GM11168 (cell line): Measurements from ENCODE around the gene TANK.
"Not testable (repeated sequence)": the region's sequence is repeated elsewhere in the genome, so short reads cannot be mapped to it uniquely, and the experiment has no call there.

ENCODE experiments used
- in situ Hi-C: fragments of 300-500 bp; cut with MboI; formaldehyde crosslinking; loops from one replicate; pipeline ENCODE4 v1.12.0; 2022; ENCODE audit warnings: low sequenced_read_pairs; ENCODE audit not compliant: unreplicated experiment

TANK gene

DNA sequence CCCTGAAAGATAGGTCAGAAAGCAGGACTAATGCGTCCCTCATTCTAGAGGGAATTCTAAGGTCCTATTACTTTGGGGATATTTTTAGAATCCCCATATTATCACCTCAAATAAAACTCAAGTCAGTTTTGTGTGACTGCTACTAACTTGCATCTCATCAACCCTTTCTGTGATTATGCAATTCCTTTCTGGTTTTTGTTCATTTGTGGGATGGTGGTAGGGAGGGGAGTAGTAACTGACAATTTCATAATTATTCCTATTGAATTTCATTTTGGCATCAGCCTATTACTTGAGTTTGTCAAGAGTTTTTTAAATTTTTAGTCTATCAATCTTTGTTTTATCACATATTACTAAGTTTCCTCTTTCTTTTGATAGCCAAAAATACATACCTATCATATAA lies 28.4 kb upstream of the TANK start:
- in situ Hi-C loops, result no loop called here

- in situ Hi-C loops, result not testable (repeated sequence)
Measured at GRCh38 chr2:161132384-161132783, 27.8 kb upstream of the TANK start.

DNA sequence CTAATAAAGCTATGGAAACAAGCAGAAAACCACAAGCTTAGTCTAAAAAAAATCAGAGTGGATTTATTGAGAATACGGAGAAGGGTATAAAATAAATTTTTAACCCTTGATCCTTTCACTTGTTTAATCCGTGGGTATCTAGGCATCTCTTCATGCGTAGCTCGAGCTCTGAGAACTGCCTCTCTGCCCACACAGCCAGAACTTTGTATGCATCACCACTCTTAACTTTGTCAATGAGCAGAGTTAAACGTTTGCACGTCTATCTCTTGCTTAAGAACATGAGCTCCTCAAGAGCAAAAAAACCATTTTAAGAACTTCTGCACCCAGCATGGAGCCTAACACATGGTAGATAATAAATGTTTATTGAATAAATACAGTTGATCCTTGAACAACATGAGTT lies 26.9 kb upstream of the TANK start:
- in situ Hi-C loops, result no loop called here

DNA sequence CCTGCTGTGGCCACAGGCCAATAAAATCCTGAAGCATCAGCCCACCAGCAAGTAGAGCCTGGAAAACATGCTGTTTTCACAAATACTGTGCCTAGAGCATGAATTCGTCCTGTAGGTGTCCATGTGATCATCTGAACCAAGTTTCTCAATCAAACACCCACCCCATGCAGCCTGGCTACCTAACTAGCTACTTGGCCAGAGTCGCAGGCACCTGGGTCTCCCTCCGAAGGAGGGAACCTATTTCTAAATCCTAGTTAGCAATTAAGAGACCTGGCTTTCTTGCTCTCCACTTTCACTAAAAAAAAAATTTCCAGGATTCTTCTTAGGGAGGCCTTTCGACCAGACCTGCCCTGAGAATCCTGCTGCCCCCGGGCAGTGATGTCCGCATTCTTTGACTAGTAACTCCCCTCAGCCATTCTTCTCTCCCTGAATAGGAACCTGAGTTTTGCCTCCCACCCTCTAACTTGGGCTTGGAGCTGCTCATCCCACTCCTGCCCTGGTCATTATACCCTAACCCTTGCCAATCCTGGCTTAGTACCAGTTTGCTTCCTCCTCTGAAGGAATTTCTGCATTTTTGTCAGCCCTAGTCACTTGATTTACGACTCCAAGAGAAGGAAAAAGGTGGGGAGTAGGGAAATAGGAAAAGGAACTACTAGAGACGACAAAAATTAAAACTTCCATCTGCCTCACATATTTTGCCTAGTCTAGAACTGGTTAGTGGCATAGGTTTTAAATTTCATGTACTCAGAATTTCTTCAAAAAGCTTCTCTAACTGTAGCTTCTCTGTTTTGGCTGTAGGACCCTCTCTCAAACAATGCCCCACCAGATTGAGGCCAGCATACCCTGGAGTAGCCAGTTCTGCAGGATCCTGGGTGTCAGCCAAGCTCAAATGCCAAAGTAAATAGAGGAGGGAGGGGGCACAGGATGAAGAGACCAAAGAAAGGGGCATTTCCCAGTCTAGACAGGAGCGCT lies 25.4 kb upstream of the TANK start:
- in situ Hi-C loops, result no loop called here

DNA sequence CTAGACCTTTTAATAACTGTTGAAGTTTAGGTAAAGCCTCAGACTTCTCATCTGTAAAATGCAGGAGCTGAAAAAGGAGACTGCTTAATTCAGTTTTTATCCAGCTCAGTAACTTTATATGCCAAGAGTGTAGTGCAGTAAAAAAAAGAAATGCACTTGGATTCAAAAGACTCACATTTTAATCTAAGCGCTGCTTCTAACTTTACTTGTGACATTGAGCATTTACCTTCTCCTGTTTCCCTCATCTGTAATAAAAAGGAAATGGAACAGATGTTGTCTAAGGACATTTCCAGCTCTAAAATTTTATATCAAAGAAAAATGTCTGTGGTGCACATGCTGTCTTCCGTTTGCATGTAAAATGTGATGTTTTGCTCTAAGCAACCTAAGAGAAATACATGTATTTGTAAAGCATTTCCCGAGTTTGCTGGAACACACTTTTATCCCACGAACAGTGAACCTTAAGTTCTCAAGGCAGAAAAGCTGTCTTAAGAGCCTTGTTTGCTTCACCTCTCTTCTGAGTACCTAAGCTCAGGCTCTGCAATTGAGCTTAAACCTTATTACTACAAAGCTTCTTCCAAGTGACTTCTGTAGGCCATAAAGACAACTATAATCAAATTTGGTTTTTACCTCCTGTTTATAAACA lies 24.2 kb upstream of the TANK start:
- in situ Hi-C loops, result no loop called here

GRCh38 chr2:161136696-161137324 lies 23.4 kb upstream of the TANK start:
- in situ Hi-C loops, result no loop called here

DNA sequence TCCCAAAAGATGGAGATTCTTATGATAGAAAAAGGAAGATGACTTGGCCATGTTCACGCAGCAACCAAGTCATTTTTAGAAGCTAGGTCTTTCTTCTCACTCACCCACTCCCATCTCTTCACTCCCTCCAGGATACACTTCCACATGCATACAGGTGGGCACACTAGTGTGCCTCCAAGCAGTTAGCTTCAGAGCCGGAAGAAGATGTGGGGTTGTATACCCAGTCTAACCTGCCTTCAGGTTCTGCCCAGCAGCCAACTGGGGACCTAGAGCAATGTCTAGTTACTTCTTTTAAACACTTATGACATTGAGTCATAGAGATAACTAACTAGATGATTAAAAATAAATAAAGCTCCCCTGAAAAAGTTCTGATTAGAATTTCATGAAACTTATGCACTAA lies 21.8 kb upstream of the TANK start:
- in situ Hi-C loops, result no loop called here

DNA sequence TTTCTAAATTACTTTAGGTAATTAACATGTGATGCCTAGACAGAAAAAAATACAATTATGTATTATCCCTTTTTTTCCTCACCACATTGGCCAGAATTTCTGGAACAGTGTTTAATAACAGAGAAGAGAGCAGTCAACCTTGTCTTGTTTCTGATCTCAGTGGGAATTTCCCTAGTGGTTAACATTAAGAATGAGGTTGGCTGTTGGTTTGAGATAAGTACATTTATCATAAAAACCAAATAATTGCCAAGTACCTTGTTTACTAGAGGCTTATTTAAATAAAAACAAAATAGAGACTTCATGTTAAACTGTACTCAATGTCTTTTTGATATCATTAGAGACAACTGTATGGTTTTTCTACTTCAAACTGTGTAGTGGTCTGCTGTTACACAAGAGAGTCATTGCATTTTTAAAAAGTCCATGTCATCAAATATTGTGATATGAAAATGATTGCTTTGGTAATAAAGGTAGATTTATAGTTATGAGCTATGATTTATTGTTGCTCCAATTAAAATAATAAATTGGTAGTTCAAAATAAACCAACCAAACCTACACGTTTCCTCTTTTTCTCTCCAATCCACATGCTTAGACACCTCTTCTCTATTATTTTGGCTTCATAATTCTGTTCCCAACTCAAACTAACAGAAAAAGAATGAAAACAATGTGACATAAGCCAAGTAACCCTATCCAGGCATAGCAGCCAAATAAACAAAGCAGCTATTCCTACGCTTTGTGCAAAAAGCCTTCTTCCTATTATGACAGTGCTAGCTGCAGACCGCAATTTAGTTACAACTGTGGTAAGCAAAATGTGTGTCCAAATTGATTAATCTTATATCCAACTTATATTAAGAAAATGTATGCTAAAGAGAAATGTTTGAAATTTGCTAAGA lies 20.9 kb upstream of the TANK start:
- in situ Hi-C loops, result no loop called here

DNA sequence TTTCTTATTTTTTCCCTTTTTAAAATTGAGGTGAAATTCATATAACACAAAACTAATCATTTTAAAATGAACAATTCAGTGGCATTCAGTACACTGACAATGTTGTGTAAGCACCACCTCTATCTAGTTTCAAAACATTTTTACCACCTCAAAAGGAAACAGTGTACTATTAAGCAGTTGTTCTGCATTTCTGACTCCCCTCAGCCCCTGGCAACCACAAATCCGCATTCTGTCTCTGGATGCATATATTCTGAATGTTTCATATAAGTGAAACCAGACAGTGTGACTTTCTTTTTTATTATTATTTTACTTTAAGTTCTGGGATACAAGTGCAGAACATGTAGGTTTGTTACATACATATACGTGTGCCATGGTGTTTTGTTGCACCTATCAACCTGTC lies 19.2 kb upstream of the TANK start:
- in situ Hi-C loops, result no loop called here

DNA sequence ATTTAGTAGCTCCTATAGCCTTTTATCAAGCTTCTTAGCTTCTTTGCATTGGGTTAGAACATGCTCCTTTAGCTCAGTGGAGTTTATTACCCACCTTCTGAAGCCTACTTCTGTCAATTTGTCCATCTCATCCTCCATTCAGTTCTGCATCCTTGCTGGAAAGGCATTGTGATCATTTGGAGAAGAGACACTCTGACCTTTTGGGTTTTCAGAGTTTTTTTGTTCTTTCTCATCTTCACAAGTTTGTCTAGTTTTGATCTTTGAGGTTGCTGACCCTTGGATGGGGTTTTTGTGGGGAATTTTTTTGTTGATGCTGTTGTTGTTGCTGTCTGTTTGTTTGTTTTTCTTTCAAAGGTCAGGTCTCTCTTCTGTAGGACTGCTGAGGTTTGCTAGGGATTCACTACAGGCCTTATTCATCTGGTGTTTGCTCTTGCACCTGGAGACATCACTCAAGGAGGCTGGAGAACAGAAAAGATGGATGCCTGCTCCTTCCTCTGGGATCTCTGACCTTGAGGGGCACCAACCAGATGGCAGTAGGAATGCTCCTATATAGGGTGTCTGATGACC lies 13.9 kb upstream of the TANK start:
- in situ Hi-C loops, result no loop called here

DNA sequence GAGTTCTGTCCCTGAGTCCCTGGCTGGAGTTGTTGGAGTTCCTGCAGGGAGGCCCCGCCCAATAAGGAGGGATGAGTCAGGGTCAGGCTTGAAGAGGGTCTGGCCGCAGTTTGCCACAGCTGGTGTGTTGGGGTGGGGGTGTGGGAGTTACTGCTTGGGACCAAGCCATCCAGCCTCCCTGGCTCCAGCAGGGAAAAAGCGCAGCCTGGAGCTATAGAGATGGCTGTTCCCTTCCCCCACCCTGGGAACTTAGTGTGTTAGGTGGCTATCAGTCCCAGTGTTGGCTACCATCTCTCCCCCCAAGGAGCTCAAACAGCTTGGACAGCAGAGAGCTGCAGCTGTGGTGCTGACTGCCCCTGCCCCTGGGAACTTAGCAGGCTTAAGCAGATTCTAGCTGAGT lies 13.2 kb upstream of the TANK start:
- in situ Hi-C loops, result no loop called here

DNA sequence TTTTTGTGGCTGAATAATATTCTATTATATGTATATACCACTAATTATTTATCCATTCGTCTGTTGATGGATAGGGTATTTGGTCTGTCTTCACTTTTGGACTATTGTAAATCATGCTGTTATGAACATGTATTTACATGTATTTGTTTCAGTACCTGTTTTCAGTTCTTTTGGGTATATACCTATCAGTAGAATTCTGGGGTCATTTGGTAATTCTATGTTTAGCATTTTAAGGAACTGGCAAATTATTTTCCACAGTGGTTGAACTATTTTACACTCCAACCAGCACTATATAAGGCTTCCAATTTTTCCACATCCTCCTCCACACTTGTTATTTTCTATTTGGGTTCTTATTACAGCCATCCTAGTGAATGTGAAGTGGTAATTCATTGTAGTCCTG lies 12.4 kb upstream of the TANK start:
- in situ Hi-C loops, result no loop called here

GRCh38 chr2:161150704-161151103 lies 9.5 kb upstream of the TANK start:
- in situ Hi-C loops, result no loop called here

GRCh38 chr2:161152302-161152701 lies 7.9 kb upstream of the TANK start:
- in situ Hi-C loops, result no loop called here

- in situ Hi-C loops, result no loop called here
Measured at GRCh38 chr2:161158882-161159281, 1.3 kb upstream of the TANK start.

GRCh38 chr2:161159456-161160225 lies 587 bp upstream of the TANK start:
- in situ Hi-C loops, result no loop called here

GRCh38 chr2:161161074-161161706 lies 962 bp downstream of the TANK start:
- in situ Hi-C loops, result no loop called here

GRCh38 chr2:161163440-161163839 lies 3.2 kb downstream of the TANK start:
- in situ Hi-C loops, result no loop called here

- in situ Hi-C loops, result no loop called here
Measured at GRCh38 chr2:161164161-161164560, 3.9 kb downstream of the TANK start.
